Activated effector memory CD4-positive, alpha-beta T cell treated with anti-CD3 and anti-CD28 coated beads, Interleukin-2, amount 50 U/mL, for 16 hours (primary cell): ENCODE results near the gene INPP4A.

Source experiments
- DNase-seq: peaks from one replicate; pipeline ENCODE4 v3.0.0-alpha.2; 2020

Gene INPP4A

GRCh38 chr2:98516571-98516970, 71.9 kb downstream of the INPP4A start:
- no peak for DNase-seq

- no peak for DNase-seq
These were observed 73.0 kb downstream of the INPP4A start for GRCh38 chr2:98517636-98518035.

- peak; percentile 82 for DNase-seq
These were observed 73.4 kb downstream of the INPP4A start for GRCh38 chr2:98518101-98518500.

- no peak for DNase-seq
These were observed 74.5 kb downstream of the INPP4A start for GRCh38 chr2:98519156-98519555.

GRCh38 chr2:98519851-98520250, 75.2 kb downstream of the INPP4A start:
- no peak for DNase-seq

GRCh38 chr2:98520806-98521205, 76.1 kb downstream of the INPP4A start:
- no peak for DNase-seq

GRCh38 chr2:98521266-98521665, 76.6 kb downstream of the INPP4A start:
- no peak for DNase-seq

GRCh38 chr2:98522854-98523253, 78.2 kb downstream of the INPP4A start:
- DNase-seq, result no peak

- no peak for DNase-seq
These were observed 79.5 kb downstream of the INPP4A start for GRCh38 chr2:98524168-98524567.

GRCh38 chr2:98528349-98528748, 83.7 kb downstream of the INPP4A start:
- DNase-seq, result no peak

GRCh38 chr2:98530114-98530513, 85.5 kb downstream of the INPP4A start:
- no peak for DNase-seq

- DNase-seq, result no peak
These were observed 88.1 kb downstream of the INPP4A start for GRCh38 chr2:98532756-98533155.

- DNase-seq, result no peak
These were observed 88.9 kb downstream of the INPP4A start for GRCh38 chr2:98533547-98533946.

GRCh38 chr2:98534761-98535160, 90.1 kb downstream of the INPP4A start:
- DNase-seq, result no peak

GRCh38 chr2:98535971-98536677, 91.5 kb downstream of the INPP4A start:
- no peak for DNase-seq

- DNase-seq, result no peak
These were observed 92.9 kb downstream of the INPP4A start for GRCh38 chr2:98537390-98538126.

- no peak for DNase-seq
These were observed 93.8 kb downstream of the INPP4A start for GRCh38 chr2:98538280-98539041.

GRCh38 chr2:98539056-98539735, 94.5 kb downstream of the INPP4A start:
- DNase-seq, result no peak

GRCh38 chr2:98540536-98540935, 95.9 kb downstream of the INPP4A start:
- no peak for DNase-seq

- no peak for DNase-seq
These were observed 96.8 kb downstream of the INPP4A start for GRCh38 chr2:98541489-98541888.

GRCh38 chr2:98541906-98542305, 97.2 kb downstream of the INPP4A start:
- DNase-seq, result no peak

GRCh38 chr2:98543214-98543613, 98.6 kb downstream of the INPP4A start:
- no peak for DNase-seq

- no peak for DNase-seq
These were observed 99.2 kb downstream of the INPP4A start for GRCh38 chr2:98543842-98544241.
